GM19438 (cell line): ENCODE measurements around the gene ZNF146.
"Not testable (repeated sequence)": the region's sequence is repeated elsewhere in the genome, so short reads cannot be mapped to it uniquely, and the experiment has no call there.

Experiments used
- ATAC-seq: cut with Tn5 transposase; IDR thresholded peaks from one replicate; pipeline ENCODE4 v1.9.1; 2021; ENCODE audit warnings: low read depth; ENCODE audit not compliant: unreplicated experiment

The ZNF146 gene

GRCh38 chr19:36225219-36225892 is 10.4 kb downstream of the ZNF146 start:
- no peak for ATAC-seq

DNA sequence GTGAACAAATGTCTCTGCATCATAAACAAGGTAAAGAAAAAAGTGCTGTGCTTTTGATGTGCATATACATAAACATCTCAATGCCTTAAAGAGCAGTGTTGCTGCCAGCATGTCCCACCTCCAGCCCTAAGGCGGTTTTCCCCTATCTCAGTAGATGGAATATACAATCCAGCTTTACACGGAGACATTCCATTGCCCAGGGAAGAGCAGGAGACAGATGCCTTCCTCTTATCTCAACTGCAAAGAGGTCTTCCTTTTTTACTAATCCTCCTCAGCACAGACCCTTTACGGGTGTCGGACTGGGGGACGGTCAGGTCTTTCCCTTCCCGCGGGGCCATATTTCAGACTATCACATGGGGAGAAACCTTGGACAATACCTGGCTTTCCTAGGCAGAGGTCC is 18.7 kb downstream of the ZNF146 start:
- ATAC-seq: not testable (repeated sequence)

GRCh38 chr19:36236304-36236945 is 21.5 kb downstream of the ZNF146 start:
- ATAC-seq: no peak

GRCh38 chr19:36236946-36237310 is 22.0 kb downstream of the ZNF146 start:
- no peak for ATAC-seq

GRCh38 chr19:36244066-36244465 is 29.2 kb downstream of the ZNF146 start:
- no peak for ATAC-seq

DNA sequence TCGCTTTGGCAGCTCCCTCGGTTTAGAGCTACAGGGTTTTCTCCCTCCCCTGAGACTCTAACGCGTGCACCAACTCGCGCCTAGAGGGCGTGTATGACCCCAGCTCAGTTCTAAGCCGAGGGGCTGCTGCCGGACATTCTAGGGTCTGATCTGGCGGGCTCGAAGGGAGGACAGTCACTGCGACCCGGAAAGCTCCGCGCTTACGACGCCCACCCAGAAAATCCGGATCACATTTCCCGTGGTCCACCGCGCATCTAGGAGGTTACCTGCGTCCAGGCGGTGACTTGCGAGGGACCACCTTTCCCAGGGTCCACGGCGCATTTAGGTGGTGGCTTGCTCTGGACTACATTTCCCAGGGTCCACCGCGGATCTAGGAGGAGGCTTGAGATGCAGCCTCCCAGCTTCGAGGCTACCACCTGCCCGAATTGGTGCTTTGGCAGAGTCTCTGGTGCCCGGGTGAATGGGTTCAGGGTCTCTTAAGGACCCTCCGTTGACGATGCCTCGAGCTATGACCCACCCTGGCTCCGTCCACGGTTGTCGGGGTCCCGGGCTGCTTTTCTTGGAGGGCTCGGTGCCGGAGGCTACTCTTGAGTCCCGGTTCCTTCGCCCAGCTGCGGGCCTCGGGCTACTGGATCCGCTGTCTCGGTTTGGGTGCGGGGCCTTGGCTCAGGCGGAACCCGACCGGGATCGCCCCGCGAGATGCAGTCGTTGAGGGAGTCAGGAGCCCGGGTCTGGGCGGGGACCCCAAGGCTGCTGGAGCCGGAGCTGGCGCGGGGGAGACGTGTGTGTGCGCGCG is 30.5 kb downstream of the ZNF146 start:
- no peak for ATAC-seq

GRCh38 chr19:36246006-36246481 is 31.1 kb downstream of the ZNF146 start:
- ATAC-seq: no peak

GRCh38 chr19:36252047-36252446 is 37.1 kb downstream of the ZNF146 start:
- ATAC-seq: no peak

DNA sequence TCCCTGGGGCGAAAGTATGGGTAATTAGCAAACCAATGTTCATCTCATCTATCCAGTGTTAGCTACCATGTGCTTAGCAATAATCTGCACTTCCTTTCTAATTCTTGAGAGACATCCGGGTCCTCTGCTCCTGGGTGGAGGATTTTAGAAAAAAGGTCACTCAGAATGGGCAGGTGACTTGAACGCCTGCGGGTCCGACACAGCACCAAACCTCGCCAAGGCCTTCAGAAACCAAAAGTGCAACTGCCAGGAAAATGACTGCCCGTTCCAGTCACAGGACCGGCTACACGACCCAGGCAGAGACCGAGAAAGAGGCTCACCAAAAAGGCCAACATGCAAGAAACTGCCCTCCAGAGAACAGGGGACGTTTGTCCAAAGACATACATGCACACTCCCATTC is 39.9 kb downstream of the ZNF146 start:
- no peak for ATAC-seq

DNA sequence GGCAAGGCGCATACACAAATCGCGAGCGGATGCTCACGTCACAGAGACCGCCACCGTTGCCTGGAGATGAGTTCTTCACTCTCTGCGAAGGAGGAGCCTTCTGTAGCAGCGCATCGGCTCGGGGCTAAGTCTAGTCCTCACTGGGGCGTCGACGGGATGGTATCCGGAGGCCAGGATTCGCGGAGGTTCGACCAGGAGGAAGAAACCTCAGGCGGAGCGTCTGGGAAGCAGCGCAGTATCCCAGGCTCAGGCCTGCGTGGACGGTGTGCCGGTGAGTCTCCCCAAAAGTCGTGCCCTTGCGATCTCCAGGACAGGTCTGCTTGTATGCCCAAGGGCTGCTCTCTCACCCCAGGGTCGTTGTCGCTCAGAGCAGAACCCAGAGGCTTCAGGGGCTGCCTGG is 40.4 kb downstream of the ZNF146 start:
- ATAC-seq: no peak

DNA sequence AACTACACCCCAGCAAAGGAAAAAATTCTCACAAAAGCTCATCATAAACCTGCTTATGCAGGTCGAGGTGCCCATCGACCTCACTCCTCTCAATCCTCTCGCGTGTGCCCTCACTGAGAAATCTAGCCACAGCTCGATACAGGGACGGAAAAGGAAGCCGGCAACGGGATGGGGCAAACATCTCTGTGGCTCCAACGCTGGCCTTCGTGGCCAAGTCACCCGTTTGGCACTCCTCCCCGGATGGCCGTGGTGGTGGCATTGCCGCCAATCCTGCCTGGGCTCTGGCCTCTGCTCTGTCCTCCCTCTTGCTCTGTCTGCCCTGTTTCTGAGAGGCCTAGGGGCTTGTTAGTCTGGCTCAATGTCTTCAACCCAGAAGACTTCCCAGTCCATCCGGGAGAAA is 41.2 kb downstream of the ZNF146 start:
- ATAC-seq: no peak

- ATAC-seq: no peak
Observed at GRCh38 chr19:36256853-36257519, 42.1 kb downstream of the ZNF146 start.

DNA sequence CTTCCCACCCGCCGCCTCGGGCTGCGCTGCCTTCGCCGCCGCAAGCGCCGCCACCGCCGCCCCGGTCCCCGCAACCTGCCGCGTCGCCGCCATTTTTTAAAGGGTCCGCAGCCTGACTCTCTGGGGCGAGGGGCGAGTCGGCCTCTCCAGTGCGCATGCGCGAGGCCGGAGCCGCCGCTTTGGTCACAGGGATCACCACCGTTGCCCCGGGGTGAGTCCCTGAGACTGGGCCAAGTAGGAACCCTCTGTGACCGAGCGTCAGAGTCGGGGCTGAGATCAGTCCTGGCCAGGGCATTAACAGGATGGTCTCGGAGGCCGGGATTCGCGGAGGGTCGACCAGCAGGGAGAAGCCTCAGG is 42.6 kb downstream of the ZNF146 start:
- no peak for ATAC-seq

DNA sequence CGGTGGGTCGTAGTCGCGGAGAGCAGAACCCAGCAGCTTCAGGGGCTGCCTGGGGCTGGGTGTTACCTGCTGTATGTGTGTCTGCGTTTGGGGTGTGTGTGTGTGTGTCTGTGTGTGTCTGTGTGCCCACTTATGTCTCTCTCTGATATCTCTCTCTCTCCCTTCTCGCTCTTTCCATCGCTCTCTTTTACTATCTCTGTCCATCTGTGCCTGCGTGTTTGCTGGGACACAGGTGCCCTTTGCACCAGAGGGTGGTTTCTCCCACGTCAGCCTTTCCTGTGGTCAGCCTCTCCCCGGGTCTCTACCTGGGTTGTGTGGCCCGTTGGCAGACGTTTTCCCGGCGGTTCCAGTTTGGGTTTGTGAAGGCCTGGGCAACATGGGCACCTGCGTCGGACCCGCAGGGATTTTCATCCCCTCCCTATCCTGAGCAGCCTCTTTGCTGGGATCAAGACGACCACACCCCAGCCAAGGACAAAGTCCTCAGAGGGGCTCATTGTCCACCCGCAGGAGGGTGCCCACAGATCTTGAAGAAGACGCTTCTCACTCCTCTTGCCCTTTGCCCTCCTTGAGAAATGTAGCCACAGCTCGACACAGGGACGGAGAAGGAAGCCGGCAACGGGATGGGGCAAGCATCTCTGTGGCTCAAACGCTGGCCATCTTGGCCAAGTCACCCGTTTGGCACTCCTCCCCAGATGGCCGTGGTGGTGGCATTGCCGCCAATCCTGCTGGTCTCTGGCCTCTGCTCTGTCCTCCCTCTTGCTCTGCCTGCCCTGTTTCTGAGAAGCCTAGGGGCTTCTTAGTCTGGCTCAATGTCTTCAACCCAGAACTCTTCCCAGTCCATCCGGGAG is 43.3 kb downstream of the ZNF146 start:
- no peak for ATAC-seq

DNA sequence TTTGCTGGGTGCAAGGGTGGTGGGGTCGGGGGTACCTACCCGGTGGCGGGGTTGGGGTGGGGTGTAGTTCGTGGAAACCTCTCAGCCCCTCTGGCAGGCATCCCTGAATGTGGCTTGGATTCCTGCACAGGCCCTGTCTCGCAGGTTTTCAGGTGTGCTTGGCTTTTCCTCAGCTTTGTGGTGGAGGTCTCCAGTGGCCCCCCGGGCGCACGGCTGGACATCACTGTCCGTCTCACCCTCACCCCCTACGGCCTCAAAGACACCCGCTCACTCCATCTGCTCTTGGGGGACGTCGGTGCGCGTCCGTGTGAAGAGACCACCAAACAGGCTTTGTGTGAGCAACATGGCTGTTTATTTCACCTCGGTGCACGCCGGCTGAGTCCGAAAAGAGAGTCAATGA is 44.3 kb downstream of the ZNF146 start:
- ATAC-seq: no peak

DNA sequence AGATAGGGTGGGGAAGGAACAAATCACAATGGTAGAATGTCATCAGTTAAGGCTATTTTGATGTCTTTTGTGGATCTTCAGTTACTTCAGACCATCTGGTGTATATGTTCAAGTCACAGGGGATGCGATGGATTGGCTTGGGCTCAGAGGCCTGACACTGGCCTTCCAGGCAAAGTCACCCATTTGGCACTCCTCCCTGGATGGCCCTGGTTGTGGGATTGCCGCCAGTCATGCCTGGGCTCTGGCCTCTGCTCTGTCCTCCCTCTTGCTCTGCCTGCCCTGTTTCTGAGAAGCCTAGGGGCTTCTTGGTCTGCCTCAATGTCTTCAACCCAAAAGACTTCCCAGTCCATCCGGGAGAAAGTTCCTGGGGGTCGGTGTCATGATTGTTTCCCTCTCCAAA is 50.2 kb downstream of the ZNF146 start:
- ATAC-seq: no peak

DNA sequence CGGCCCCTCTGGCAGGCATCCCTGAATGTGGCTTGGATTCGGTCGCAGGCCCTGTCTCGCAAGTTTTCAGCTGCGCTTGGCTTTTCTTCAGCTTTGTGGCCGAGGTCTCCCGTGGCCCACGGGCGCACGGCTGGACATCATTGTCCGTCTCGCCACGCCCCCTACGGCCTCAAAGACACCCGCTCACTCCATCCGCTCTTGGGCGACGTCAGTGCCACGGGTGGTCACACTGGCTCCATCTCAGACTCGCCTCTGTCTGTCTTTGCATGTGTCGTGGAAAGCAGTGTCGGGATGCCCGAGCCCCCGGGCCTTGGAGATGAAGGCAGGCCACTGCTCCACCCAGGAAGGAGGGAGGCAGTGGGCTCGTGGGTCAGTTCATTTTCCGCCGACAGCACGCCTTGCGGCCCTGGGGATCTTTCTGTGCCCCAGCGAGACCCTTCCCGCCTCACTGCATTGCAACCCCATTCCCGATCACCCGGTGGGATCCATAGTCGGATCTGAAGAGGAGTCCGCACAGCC is 51.0 kb downstream of the ZNF146 start:
- ATAC-seq: no peak

DNA sequence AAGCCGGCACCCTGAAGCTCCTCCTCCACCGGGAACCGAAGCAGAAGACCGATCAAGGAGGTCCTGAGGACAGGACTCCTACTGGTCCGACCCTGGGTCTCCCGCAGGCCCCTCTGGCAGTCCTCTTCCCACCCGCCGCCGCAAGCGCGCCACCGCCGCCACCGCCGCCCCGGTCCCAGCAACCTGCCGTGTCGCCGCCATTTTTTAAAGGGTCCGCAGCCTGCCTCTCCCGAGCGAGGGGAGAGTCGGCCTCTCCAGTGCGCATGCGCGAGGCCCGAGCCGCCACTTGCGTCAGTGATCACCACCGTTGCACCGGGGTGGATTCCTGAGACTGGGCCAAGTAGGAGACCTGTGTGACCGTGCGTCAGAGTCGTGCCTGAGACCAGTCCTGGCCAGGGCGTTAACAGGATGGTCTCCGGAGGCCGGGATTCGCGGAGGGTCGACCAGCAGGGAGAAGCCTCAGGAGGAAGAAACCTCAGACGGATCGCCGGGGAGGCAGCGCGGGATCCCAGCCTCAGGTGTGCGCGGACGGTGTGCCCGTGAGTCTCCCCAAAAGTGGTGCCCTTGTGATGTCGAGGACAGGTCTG is 51.6 kb downstream of the ZNF146 start:
- ATAC-seq: no peak

DNA sequence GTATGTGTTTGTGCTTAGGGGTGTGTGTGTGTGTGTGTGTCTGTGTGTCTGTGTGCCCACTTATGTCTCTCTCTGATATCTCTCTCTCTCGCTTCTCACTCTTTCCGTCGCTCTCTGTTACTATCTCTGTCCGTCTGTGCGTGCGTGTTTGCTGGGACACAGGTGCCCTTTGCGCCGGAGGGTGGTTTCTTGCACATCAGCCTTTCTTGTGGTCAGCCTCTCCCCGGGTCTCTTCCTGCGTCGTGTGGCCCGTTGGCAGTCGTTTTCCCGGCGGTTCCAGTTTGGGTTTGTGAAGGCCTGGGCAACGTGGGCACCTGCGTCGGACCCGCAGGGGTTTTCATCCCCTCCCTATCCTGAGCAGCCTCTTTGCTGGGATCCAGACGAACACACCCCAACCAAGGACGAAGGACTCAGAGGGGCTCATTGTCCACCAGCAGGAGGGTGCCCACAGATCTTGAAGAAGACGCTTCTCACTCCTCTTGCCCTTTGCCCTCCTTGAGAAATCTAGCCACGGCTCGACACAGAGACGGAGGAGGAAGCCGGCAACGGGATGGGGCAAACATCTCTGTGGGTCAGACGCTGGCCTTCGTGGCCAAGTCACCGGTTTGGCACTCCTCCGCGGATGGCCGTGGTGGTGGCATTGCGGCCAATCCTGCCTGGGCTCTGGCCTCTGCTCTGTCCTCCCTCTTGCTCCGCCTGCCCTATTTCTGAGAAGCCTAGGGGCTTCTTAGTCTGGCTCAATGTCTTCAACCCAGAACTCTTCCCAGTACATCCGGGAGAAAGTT is 52.3 kb downstream of the ZNF146 start:
- no peak for ATAC-seq
